ENCODE results near the gene PSAP. TPM values are rescaled to one million over a fixed set of nuclear protein-coding genes. Genes with fewer than 3 reads are reported as not detected.

Gene PSAP
- total and polyA plus RNA-seq, 4 donors = 255 to 671 (median 472) TPM

GRCh38 chr10:71857934-71858890 is 7.2 kb upstream of the PSAP start:
- Histone ChIP-seq H3K9me3 (ENCODE audit: control insufficient read depth in 4 of 4, low read length in 3 of 4) (no peaks in the 10 kb centered on the region), H3K27ac (ENCODE audit: low read depth in 1 of 2, low read length in 2 of 2) (no peak overlapping the region), H3K4me3 (ENCODE audit: low read depth in 1 of 3, low read length in 3 of 3) (no peak overlapping the region), H3K36me3 (ENCODE audit: control insufficient read depth in 4 of 4, insufficient read depth in 3 of 4, low read depth in 1 of 4, low read length in 3 of 4) (no peaks in the 10 kb centered on the region), H3K4me1 (ENCODE audit: control insufficient read depth in 4 of 4, insufficient read depth in 4 of 4, low read length in 3 of 4) (peaks cover 0 to 2% (median 1%) of the 10 kb centered on the region in 4 donors), H3K9ac (ENCODE audit: low read depth in 1 of 2, low read length in 2 of 2) (no peak overlapping the region), H3K27me3 (ENCODE audit: control insufficient read depth in 4 of 4, insufficient read depth in 4 of 4, low read length in 3 of 4) (no peaks in the 10 kb centered on the region)
- TF ChIP-seq REST (IDR thresholded peaks at IDR 0.05) (no peak), ATF3 (IDR thresholded peaks at IDR 0.05) (no peak), TAF1 (conservative IDR thresholded peaks at IDR 0.05) (no peak), HNF4G (IDR thresholded peaks at IDR 0.05) (no peak), HNF4A (conservative IDR thresholded peaks at IDR 0.05) (no peak), FOXA2 (IDR thresholded peaks at IDR 0.05) (no peak), RXRA (IDR thresholded peaks at IDR 0.05) (no peak), SP1 (IDR thresholded peaks at IDR 0.05) (no peak), NR2F2 (IDR thresholded peaks at IDR 0.05) (no peak)
- TF ChIP-seq, protein P1, sequence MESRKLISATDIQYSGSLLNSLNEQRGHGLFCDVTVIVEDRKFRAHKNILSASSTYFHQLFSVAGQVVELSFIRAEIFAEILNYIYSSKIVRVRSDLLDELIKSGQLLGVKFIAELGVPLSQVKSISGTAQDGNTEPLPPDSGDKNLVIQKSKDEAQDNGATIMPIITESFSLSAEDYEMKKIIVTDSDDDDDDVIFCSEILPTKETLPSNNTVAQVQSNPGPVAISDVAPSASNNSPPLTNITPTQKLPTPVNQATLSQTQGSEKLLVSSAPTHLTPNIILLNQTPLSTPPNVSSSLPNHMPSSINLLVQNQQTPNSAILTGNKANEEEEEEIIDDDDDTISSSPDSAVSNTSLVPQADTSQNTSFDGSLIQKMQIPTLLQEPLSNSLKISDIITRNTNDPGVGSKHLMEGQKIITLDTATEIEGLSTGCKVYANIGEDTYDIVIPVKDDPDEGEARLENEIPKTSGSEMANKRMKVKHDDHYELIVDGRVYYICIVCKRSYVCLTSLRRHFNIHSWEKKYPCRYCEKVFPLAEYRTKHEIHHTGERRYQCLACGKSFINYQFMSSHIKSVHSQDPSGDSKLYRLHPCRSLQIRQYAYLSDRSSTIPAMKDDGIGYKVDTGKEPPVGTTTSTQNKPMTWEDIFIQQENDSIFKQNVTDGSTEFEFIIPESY (IDR thresholded peaks at IDR 0.05) = no peak
- 91% methylated on average over 12 of the region's 12 CpGs for WGBS
- no peak for DNase-seq (ENCODE audit: low spot score)

DNA sequence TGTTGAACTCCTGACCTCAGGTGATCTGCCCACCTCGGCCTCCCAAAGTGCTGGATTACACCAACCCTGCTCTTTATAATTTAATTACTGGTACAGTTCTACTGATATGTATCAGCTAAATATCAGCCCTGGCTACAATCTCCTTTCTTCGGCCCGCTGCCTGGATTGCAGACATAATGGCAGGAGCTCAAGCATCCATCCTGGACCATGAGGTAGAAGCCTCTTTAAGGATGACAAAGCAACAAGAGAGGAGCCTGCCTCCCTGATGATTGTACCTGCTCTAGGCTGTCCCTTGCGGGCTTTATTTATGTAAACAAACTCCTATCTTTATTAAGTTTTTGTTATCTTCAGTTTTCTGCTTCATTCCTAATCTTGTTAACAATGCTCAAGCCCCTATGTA is 5.6 kb upstream of the PSAP start:
- H3K4me1 ChIP-seq (ENCODE audit: control insufficient read depth in 4 of 4, insufficient read depth in 4 of 4, low read length in 3 of 4) = peaks cover 0 to 3% (median 1%) of the 10 kb centered on the region in 4 donors
- no peak overlapping the region for H3K27ac ChIP-seq (ENCODE audit: low read depth in 1 of 2, low read length in 2 of 2)
- WGBS = 96% methylated on average over 4 of the region's 4 CpGs
- no peak for DNase-seq (ENCODE audit: low spot score)
- no peaks in the 10 kb centered on the region for H3K27me3 ChIP-seq (ENCODE audit: control insufficient read depth in 4 of 4, insufficient read depth in 4 of 4, low read length in 3 of 4)
- no peaks in the 10 kb centered on the region for H3K36me3 ChIP-seq (ENCODE audit: control insufficient read depth in 4 of 4, insufficient read depth in 3 of 4, low read depth in 1 of 4, low read length in 3 of 4)
- no peak overlapping the region for H3K4me3 ChIP-seq (ENCODE audit: low read depth in 1 of 3, low read length in 3 of 3)
- no peak overlapping the region for H3K9ac ChIP-seq (ENCODE audit: low read depth in 1 of 2, low read length in 2 of 2)
- H3K9me3 ChIP-seq (ENCODE audit: control insufficient read depth in 4 of 4, low read length in 3 of 4) = no peaks in the 10 kb centered on the region
- no peak for TF ChIP-seq SP1 (IDR thresholded peaks at IDR 0.05)
- no peak for TF ChIP-seq RAD21 (IDR thresholded peaks at IDR 0.05)
- TF ChIP-seq, protein P1 (IDR thresholded peaks at IDR 0.05) = no peak
- no peak for TF ChIP-seq ATF3 (IDR thresholded peaks at IDR 0.05)
- no peak for TF ChIP-seq FOXA1 (IDR thresholded peaks at IDR 0.05)
- TF ChIP-seq, protein P2, sequence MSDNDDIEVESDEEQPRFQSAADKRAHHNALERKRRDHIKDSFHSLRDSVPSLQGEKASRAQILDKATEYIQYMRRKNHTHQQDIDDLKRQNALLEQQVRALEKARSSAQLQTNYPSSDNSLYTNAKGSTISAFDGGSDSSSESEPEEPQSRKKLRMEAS (IDR thresholded peaks at IDR 0.05) = no peak
- TF ChIP-seq HNF4A (conservative IDR thresholded peaks at IDR 0.05) = no peak
- TF ChIP-seq FOXA2 (IDR thresholded peaks at IDR 0.05) = no peak
- TF ChIP-seq CTCF (IDR thresholded peaks at IDR 0.05; ENCODE audit: low read depth, low read length, missing input control) = no peak
- no peak for TF ChIP-seq TAF1 (conservative IDR thresholded peaks at IDR 0.05)
- TF ChIP-seq JUND (IDR thresholded peaks at IDR 0.05) = no peak
- TF ChIP-seq GABPA (IDR thresholded peaks at IDR 0.05 in 1 of 2, conservative IDR thresholded peaks at IDR 0.05 in 1 of 2) = no peak
- no peak for TF ChIP-seq NR2F2 (IDR thresholded peaks at IDR 0.05)

Measured in liver (tissue), 9 donors.